ENCODE measurements around the gene HMGXB4. TPM values are rescaled to one million over a fixed set of nuclear protein-coding genes. Genes with fewer than 3 reads are reported as not detected.

Gene HMGXB4
- total and polyA plus RNA-seq, 4 donors = 4.0 to 9.9 (median 7.5) TPM

DNA sequence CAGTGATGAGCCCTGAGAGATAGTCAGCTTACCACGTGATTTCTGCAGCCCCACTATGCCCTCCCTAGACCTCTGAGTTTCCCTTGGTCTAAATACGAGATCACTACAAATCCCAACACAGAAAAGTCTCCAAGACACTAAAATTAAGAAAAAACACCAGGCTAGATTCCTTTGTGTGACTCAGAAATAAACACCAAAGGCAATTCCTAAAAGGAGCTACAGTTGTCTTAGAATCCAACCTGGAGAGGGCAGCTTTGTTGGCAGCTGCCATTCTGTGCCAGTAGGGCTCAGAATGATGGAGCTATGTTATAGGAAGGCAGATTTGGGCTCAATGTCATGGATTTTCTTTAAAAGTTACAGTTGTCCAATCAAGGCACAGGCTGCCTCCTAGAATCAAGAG, 37.1 kb upstream of the HMGXB4 start (continued):
- no peak for TF ChIP-seq SP1 (IDR thresholded peaks at IDR 0.05)

DNA sequence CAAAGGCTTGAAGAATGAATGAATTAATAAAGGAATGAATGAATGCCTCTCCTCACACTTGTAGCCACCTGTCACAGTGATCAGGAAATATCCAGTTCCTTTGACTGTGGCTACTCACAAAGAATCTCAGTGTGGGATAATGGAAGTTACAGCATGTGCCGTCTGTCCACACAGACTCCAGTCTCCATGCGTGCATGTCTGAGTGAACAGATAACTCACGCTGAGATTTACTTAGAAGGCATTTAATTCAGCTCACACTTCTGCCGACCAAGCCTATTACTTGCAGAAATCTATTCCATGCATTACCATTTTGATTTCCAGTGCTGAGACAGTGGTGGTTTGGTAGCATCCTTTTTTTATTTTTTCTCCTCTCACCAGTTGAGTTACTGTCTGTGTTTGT, 32.3 kb upstream of the HMGXB4 start:
- H3K4me3 ChIP-seq (ENCODE audit: low read depth in 1 of 3, low read length in 3 of 3) = no peak overlapping the region
- no peak for DNase-seq (ENCODE audit: low spot score)
- 75% methylated on average over 4 of the region's 4 CpGs for WGBS

DNA sequence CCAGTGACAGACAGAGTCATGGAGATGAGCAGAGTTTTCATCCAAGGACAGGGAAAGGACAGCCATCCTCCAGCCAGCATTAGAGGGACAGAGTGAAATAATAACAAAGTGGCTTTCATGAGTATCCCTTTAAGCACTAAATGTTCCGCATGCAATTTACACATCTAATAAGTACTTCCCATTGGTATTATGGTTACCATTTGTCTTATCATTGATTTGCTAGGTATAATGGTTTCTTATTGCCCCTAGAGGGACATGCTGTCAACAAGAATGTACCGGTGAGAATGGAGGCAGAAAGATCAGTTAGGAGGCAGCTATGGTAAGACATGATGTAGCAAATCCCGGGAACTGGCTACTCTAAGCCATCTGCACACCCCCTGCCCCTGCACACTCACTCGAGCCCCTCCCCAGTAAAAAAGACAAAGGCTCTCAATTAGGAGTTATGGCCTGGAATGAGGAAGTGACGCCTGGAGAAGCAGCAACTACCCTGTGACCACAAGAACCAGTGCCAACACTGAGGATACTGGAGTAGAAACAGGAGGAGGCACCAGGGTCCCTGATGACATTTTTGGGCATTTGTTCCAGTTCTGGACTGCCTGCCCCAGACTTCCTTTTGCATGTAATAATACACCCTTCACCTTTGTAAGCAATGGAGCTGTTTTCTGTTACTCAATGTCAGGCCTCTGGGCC, 30.2 kb upstream of the HMGXB4 start:
- DNase-seq (ENCODE audit: low spot score) = no peak
- 69% methylated on average over 5 of the region's 5 CpGs for WGBS
- TF ChIP-seq HNF4A (conservative IDR thresholded peaks at IDR 0.05) (no peak), NR2F2 (IDR thresholded peaks at IDR 0.05) (no peak), YY1 (IDR thresholded peaks at IDR 0.05) (no peak), EGR1 (IDR thresholded peaks at IDR 0.05; ENCODE audit: low read depth in 2 of 2) (no peak), JUND (IDR thresholded peaks at IDR 0.05) (no peak), SP1 (IDR thresholded peaks at IDR 0.05) (no peak), RAD21 (IDR thresholded peaks at IDR 0.05) (no peak), GABPA (IDR thresholded peaks at IDR 0.05 in 1 of 2, conservative IDR thresholded peaks at IDR 0.05 in 1 of 2) (no peak), FOXA2 (IDR thresholded peaks at IDR 0.05) (no peak), HNF4G (IDR thresholded peaks at IDR 0.05) (no peak)
- TF ChIP-seq, protein P1, sequence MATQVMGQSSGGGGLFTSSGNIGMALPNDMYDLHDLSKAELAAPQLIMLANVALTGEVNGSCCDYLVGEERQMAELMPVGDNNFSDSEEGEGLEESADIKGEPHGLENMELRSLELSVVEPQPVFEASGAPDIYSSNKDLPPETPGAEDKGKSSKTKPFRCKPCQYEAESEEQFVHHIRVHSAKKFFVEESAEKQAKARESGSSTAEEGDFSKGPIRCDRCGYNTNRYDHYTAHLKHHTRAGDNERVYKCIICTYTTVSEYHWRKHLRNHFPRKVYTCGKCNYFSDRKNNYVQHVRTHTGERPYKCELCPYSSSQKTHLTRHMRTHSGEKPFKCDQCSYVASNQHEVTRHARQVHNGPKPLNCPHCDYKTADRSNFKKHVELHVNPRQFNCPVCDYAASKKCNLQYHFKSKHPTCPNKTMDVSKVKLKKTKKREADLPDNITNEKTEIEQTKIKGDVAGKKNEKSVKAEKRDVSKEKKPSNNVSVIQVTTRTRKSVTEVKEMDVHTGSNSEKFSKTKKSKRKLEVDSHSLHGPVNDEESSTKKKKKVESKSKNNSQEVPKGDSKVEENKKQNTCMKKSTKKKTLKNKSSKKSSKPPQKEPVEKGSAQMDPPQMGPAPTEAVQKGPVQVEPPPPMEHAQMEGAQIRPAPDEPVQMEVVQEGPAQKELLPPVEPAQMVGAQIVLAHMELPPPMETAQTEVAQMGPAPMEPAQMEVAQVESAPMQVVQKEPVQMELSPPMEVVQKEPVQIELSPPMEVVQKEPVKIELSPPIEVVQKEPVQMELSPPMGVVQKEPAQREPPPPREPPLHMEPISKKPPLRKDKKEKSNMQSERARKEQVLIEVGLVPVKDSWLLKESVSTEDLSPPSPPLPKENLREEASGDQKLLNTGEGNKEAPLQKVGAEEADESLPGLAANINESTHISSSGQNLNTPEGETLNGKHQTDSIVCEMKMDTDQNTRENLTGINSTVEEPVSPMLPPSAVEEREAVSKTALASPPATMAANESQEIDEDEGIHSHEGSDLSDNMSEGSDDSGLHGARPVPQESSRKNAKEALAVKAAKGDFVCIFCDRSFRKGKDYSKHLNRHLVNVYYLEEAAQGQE (IDR thresholded peaks at IDR 0.05) = no peak
- TF ChIP-seq, protein P2, sequence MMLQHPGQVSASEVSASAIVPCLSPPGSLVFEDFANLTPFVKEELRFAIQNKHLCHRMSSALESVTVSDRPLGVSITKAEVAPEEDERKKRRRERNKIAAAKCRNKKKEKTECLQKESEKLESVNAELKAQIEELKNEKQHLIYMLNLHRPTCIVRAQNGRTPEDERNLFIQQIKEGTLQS (IDR thresholded peaks at IDR 0.05) = no peak
- TF ChIP-seq, protein P3, sequence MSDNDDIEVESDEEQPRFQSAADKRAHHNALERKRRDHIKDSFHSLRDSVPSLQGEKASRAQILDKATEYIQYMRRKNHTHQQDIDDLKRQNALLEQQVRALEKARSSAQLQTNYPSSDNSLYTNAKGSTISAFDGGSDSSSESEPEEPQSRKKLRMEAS (IDR thresholded peaks at IDR 0.05) = no peak

More for the DNA sequence above, 32.3 kb upstream of the HMGXB4 start:
- Histone ChIP-seq H3K27me3 (ENCODE audit: control insufficient read depth in 4 of 4, insufficient read depth in 4 of 4, low read length in 3 of 4) (peaks cover 0 to 14% (median 2%) of the 10 kb centered on the region in 4 donors), H3K9me3 (ENCODE audit: control insufficient read depth in 4 of 4, low read length in 3 of 4) (peaks cover 0 to 2% (median 0%) of the 10 kb centered on the region in 4 donors), H3K9ac (ENCODE audit: low read depth in 1 of 2, low read length in 2 of 2) (no peak overlapping the region), H3K27ac (ENCODE audit: low read depth in 1 of 2, low read length in 2 of 2) (no peak overlapping the region), H3K36me3 (ENCODE audit: control insufficient read depth in 4 of 4, insufficient read depth in 3 of 4, low read depth in 1 of 4, low read length in 3 of 4) (no peaks in the 10 kb centered on the region), H3K4me1 (ENCODE audit: control insufficient read depth in 4 of 4, insufficient read depth in 4 of 4, low read length in 3 of 4) (no peaks in the 10 kb centered on the region)
- TF ChIP-seq RXRA (IDR thresholded peaks at IDR 0.05) (no peak), RAD21 (IDR thresholded peaks at IDR 0.05) (no peak), FOXA2 (IDR thresholded peaks at IDR 0.05) (no peak), SP1 (IDR thresholded peaks at IDR 0.05) (no peak)
- TF ChIP-seq, protein P2 (IDR thresholded peaks at IDR 0.05) = no peak
- TF ChIP-seq, protein P3 (IDR thresholded peaks at IDR 0.05) = no peak

More for the DNA sequence above, 30.2 kb upstream of the HMGXB4 start:
- Histone ChIP-seq H3K4me3 (ENCODE audit: low read depth in 1 of 3, low read length in 3 of 3) (no peak overlapping the region), H3K36me3 (ENCODE audit: control insufficient read depth in 4 of 4, insufficient read depth in 3 of 4, low read depth in 1 of 4, low read length in 3 of 4) (no peaks in the 10 kb centered on the region), H3K9me3 (ENCODE audit: control insufficient read depth in 4 of 4, low read length in 3 of 4) (peaks cover 0 to 2% (median 0%) of the 10 kb centered on the region in 4 donors), H3K9ac (ENCODE audit: low read depth in 1 of 2, low read length in 2 of 2) (no peak overlapping the region), H3K27ac (ENCODE audit: low read depth in 1 of 2, low read length in 2 of 2) (no peak overlapping the region), H3K27me3 (ENCODE audit: control insufficient read depth in 4 of 4, insufficient read depth in 4 of 4, low read length in 3 of 4) (peaks cover 0 to 14% (median 2%) of the 10 kb centered on the region in 4 donors), H3K4me1 (ENCODE audit: control insufficient read depth in 4 of 4, insufficient read depth in 4 of 4, low read length in 3 of 4) (no peaks in the 10 kb centered on the region)

All from liver (tissue), 9 donors.